Measurements from ENCODE around the gene MYLK4. TPM values are rescaled to one million over a fixed set of nuclear protein-coding genes. Genes with fewer than 3 reads are reported as not detected.

MYLK4 gene
- total and polyA plus RNA-seq, 4 donors = 0.07 to 0.65 (median 0.39) TPM

- Histone ChIP-seq H3K27ac (ENCODE audit: low read depth in 1 of 2, low read length in 2 of 2) (no peak overlapping the region), H3K27me3 (ENCODE audit: control insufficient read depth in 4 of 4, insufficient read depth in 4 of 4, low read length in 3 of 4) (no peaks in the 10 kb centered on the region), H3K4me1 (ENCODE audit: control insufficient read depth in 4 of 4, insufficient read depth in 4 of 4, low read length in 3 of 4) (no peaks in the 10 kb centered on the region), H3K36me3 (ENCODE audit: control insufficient read depth in 4 of 4, insufficient read depth in 3 of 4, low read depth in 1 of 4, low read length in 3 of 4) (peaks cover 0 to 12% (median 8%) of the 10 kb centered on the region in 4 donors), H3K9me3 (ENCODE audit: control insufficient read depth in 4 of 4, low read length in 3 of 4) (no peaks in the 10 kb centered on the region), H3K4me3 (ENCODE audit: low read depth in 1 of 3, low read length in 3 of 3) (no peak overlapping the region), H3K9ac (ENCODE audit: low read depth in 1 of 2, low read length in 2 of 2) (no peak overlapping the region)
- DNase-seq (ENCODE audit: low spot score) = no peak
- TF ChIP-seq EGR1 (IDR thresholded peaks at IDR 0.05; ENCODE audit: low read depth in 2 of 2) (no peak), ATF3 (IDR thresholded peaks at IDR 0.05) (no peak), SP1 (IDR thresholded peaks at IDR 0.05) (no peak), GABPA (IDR thresholded peaks at IDR 0.05 in 1 of 2, conservative IDR thresholded peaks at IDR 0.05 in 1 of 2) (no peak), RXRA (IDR thresholded peaks at IDR 0.05) (no peak), FOXA2 (IDR thresholded peaks at IDR 0.05) (no peak), FOXA1 (IDR thresholded peaks at IDR 0.05) (no peak), MAX (IDR thresholded peaks at IDR 0.05) (no peak), ZBTB33 (IDR thresholded peaks at IDR 0.05) (no peak), HNF4G (IDR thresholded peaks at IDR 0.05) (no peak), NR2F2 (IDR thresholded peaks at IDR 0.05) (no peak), YY1 (IDR thresholded peaks at IDR 0.05) (no peak), RAD21 (IDR thresholded peaks at IDR 0.05) (no peak)
- TF ChIP-seq, protein P1, sequence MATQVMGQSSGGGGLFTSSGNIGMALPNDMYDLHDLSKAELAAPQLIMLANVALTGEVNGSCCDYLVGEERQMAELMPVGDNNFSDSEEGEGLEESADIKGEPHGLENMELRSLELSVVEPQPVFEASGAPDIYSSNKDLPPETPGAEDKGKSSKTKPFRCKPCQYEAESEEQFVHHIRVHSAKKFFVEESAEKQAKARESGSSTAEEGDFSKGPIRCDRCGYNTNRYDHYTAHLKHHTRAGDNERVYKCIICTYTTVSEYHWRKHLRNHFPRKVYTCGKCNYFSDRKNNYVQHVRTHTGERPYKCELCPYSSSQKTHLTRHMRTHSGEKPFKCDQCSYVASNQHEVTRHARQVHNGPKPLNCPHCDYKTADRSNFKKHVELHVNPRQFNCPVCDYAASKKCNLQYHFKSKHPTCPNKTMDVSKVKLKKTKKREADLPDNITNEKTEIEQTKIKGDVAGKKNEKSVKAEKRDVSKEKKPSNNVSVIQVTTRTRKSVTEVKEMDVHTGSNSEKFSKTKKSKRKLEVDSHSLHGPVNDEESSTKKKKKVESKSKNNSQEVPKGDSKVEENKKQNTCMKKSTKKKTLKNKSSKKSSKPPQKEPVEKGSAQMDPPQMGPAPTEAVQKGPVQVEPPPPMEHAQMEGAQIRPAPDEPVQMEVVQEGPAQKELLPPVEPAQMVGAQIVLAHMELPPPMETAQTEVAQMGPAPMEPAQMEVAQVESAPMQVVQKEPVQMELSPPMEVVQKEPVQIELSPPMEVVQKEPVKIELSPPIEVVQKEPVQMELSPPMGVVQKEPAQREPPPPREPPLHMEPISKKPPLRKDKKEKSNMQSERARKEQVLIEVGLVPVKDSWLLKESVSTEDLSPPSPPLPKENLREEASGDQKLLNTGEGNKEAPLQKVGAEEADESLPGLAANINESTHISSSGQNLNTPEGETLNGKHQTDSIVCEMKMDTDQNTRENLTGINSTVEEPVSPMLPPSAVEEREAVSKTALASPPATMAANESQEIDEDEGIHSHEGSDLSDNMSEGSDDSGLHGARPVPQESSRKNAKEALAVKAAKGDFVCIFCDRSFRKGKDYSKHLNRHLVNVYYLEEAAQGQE (IDR thresholded peaks at IDR 0.05) = no peak
- WGBS = 92% methylated on average over 4 of the region's 4 CpGs
These were observed 35.5 kb upstream of the MYLK4 start for GRCh38 chr6:2786269-2786668.

- Histone ChIP-seq H3K27ac (ENCODE audit: low read depth in 1 of 2, low read length in 2 of 2) (no peak overlapping the region), H3K36me3 (ENCODE audit: control insufficient read depth in 4 of 4, insufficient read depth in 3 of 4, low read depth in 1 of 4, low read length in 3 of 4) (peaks cover 0 to 20% (median 15%) of the 10 kb centered on the region in 4 donors)
- WGBS = 92% methylated on average over 7 of the region's 7 CpGs
These were observed 34.2 kb upstream of the MYLK4 start for GRCh38 chr6:2784930-2785329.

More at GRCh38 chr6:2784930-2785329, 34.2 kb upstream of the MYLK4 start:
- no peak for DNase-seq (ENCODE audit: low spot score)
- Histone ChIP-seq H3K9me3 (ENCODE audit: control insufficient read depth in 4 of 4, low read length in 3 of 4) (no peaks in the 10 kb centered on the region), H3K4me1 (ENCODE audit: control insufficient read depth in 4 of 4, insufficient read depth in 4 of 4, low read length in 3 of 4) (no peaks in the 10 kb centered on the region), H3K27me3 (ENCODE audit: control insufficient read depth in 4 of 4, insufficient read depth in 4 of 4, low read length in 3 of 4) (no peaks in the 10 kb centered on the region), H3K9ac (ENCODE audit: low read depth in 1 of 2, low read length in 2 of 2) (no peak overlapping the region), H3K4me3 (ENCODE audit: low read depth in 1 of 3, low read length in 3 of 3) (no peak overlapping the region)
- TF ChIP-seq FOXA1 (IDR thresholded peaks at IDR 0.05) (no peak), CTCF (IDR thresholded peaks at IDR 0.05; ENCODE audit: low read depth, low read length, missing input control) (no peak), SP1 (IDR thresholded peaks at IDR 0.05) (no peak), ATF3 (IDR thresholded peaks at IDR 0.05) (no peak), YY1 (IDR thresholded peaks at IDR 0.05) (no peak), JUND (IDR thresholded peaks at IDR 0.05) (no peak), RXRA (IDR thresholded peaks at IDR 0.05) (no peak), FOXA2 (IDR thresholded peaks at IDR 0.05) (no peak), GABPA (IDR thresholded peaks at IDR 0.05 in 1 of 2, conservative IDR thresholded peaks at IDR 0.05 in 1 of 2) (no peak), HNF4A (conservative IDR thresholded peaks at IDR 0.05) (no peak)
